ENCODE measurements around the gene NECAP2. TPM values are rescaled to one million over a fixed set of nuclear protein-coding genes. Genes with fewer than 3 reads are reported as not detected.

Gene NECAP2
- total and polyA plus RNA-seq, 2 of the 4 experiments (the other 2 are of a cell fraction) = 80.5 to 85.1 TPM

DNA sequence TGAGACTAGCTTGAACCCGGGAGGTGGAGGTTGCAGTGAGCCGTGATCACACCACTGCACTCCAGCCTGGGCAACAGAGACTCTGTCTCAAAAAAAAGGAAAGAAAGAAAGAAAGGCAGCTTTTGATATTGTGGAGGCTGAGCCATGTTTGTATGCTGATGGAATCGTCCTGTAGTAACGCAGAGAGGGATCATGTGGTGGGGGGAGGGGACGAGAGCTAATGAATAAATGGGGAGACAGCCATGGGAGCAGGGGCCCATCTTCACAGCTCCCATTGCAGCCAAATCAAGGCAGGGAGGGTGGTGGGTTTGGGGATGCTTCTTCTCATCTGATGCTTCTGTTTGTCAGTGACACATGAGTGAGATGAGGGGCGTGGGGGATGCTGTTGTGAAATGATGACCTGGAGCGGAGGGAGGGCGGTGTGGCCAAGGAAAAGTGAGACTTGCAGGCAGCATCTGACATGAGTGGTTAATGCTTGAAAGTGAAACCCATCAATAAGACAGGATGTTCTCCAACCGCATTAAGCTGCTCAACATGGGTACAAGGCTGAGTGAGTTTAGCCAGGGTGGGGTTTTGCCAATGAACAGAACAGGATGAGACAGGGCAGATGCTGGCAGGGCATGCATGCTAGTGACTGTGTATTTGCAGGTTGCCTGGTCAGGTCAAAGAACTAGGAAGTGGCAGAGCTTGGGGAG lies 20.0 kb upstream of the NECAP2 start:
- Histone ChIP-seq H2AK9ac (replicated peaks; ENCODE audit: low read depth, low read length, poor library complexity) (no peak overlapping the region), H2AFZ (replicated peaks; ENCODE audit: low read length, poor library complexity) (peak overlapping the region; percentile 4), H4K5ac (ENCODE audit: low read depth, low read length) (no peak overlapping the region), H3K4me2 (ENCODE audit: low read depth, low read length) (no peak overlapping the region), H3K9me3 (ENCODE audit: control insufficient read depth, insufficient read depth, low read length) (no peaks in the 10 kb centered on the region), H2AK5ac (ENCODE audit: low read depth, low read length) (no peak overlapping the region), H3K23ac (ENCODE audit: low read depth, low read length) (no peak overlapping the region), H4K8ac (ENCODE audit: low read depth in 2 of 2, low read length in 2 of 2) (no peak overlapping the region), H4K20me1 (ENCODE audit: insufficient read depth, low read length) (no peaks in the 10 kb centered on the region), H3K9ac (ENCODE audit: low read depth, low read length) (no peak overlapping the region), H3K4me3 (ENCODE audit: insufficient read depth, low read depth, low read length) (no peak overlapping the region), H3K79me1 (ENCODE audit: low read depth in 1 of 2, low read length in 2 of 2) (no peaks in the 10 kb centered on the region), H3K9me1 (ENCODE audit: insufficient read depth, low read length) (no peaks in the 10 kb centered on the region; the same call in 1 of the 2 replicates), H3K14ac (replicated peaks; ENCODE audit: low read depth, low read length) (no peak overlapping the region), H3K4me1 (ENCODE audit: control insufficient read depth, insufficient read depth, low read length) (no peaks in the 10 kb centered on the region), H3K18ac (ENCODE audit: low read depth, low read length) (no peak overlapping the region), H3K4ac (ENCODE audit: low read depth, low read length) (no peak overlapping the region), H2BK120ac (ENCODE audit: low read depth, low read length) (no peak overlapping the region), H2BK5ac (ENCODE audit: low read depth, low read length, poor library complexity, severe bottlenecking) (no peak overlapping the region), H3K27me3 (ENCODE audit: control insufficient read depth, insufficient read depth, low read length) (peaks cover 16% of the 10 kb centered on the region), H4K91ac (ENCODE audit: insufficient read depth, low read depth, low read length) (no peak overlapping the region), H2BK20ac (ENCODE audit: low read depth, low read length) (no peak overlapping the region), H3K56ac (ENCODE audit: extremely low read depth, insufficient read depth, low read length) (no peak overlapping the region), H3K27ac (ENCODE audit: insufficient read depth, low read length) (no peak overlapping the region), H2BK15ac (ENCODE audit: low read depth, low read length) (no peak overlapping the region), H3K36me3 (ENCODE audit: control insufficient read depth, insufficient read depth, low read length) (no peaks in the 10 kb centered on the region)
- in situ Hi-C loops (cut with MboI; ENCODE audit: low sequenced_read_pairs) (no loop called here), dilution Hi-C loops (cut with HindIII; ENCODE audit: low sequenced_read_pairs, unreplicated experiment) (no loop called here), intact Hi-C loops (cut with micrococcal nuclease) (no loop called here)
- WGBS, 2 experiments (ENCODE audit: extremely low coverage in 2 of 2, insufficient read length in 1 of 2) = 46% methylated on average over 4 of the region's 9 CpGs; no CpG with 5 or more reads in 1 of the 2 experiments
- BruUV-seq (replicated peaks) = no TSS peak
- ATAC-seq (ENCODE audit: low read depth) (no peak), DNase-seq (no peak)
- POLR2A ChIA-PET (ENCODE audit: unreplicated experiment) = interaction anchor here (0.6 kb wide), 1 partner anchor 31 kb away, joined by 4 read pairs; no protein-coding TSS in a partner anchor
- no peak for TF ChIP-seq CHD1 (IDR thresholded peaks at IDR 0.05; ENCODE audit: low read depth, low read length)
- no peak for TF ChIP-seq SMC3 (IDR thresholded peaks at IDR 0.05; ENCODE audit: low read depth, low read length)
- no peak for TF ChIP-seq MAZ (IDR thresholded peaks at IDR 0.05; ENCODE audit: borderline replicate concordance, low read depth, low read length)
- TF ChIP-seq POLR2A (IDR thresholded peaks at IDR 0.05; ENCODE audit: low read depth, low read length) = no peak
- TF ChIP-seq, protein P1, sequence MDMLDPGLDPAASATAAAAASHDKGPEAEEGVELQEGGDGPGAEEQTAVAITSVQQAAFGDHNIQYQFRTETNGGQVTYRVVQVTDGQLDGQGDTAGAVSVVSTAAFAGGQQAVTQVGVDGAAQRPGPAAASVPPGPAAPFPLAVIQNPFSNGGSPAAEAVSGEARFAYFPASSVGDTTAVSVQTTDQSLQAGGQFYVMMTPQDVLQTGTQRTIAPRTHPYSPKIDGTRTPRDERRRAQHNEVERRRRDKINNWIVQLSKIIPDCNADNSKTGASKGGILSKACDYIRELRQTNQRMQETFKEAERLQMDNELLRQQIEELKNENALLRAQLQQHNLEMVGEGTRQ (IDR thresholded peaks at IDR 0.05; ENCODE audit: low read depth, low read length) = no peak
- no peak for TF ChIP-seq MAFK (IDR thresholded peaks at IDR 0.05; ENCODE audit: low read depth, low read length)
- no peak for TF ChIP-seq NFE2L2 (IDR thresholded peaks at IDR 0.05; ENCODE audit: low read depth, low read length)
- no peak for TF ChIP-seq RAD21 (IDR thresholded peaks at IDR 0.05; ENCODE audit: low read length)
- TF ChIP-seq BHLHE40 (IDR thresholded peaks at IDR 0.05; ENCODE audit: low read depth, low read length) = no peak
- TF ChIP-seq, protein P2, sequence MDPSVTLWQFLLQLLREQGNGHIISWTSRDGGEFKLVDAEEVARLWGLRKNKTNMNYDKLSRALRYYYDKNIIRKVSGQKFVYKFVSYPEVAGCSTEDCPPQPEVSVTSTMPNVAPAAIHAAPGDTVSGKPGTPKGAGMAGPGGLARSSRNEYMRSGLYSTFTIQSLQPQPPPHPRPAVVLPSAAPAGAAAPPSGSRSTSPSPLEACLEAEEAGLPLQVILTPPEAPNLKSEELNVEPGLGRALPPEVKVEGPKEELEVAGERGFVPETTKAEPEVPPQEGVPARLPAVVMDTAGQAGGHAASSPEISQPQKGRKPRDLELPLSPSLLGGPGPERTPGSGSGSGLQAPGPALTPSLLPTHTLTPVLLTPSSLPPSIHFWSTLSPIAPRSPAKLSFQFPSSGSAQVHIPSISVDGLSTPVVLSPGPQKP (IDR thresholded peaks at IDR 0.05; ENCODE audit: borderline replicate concordance, low read depth, low read length) = no peak
- no peak for TF ChIP-seq RCOR1 (IDR thresholded peaks at IDR 0.05; ENCODE audit: insufficient replicate concordance, low read length)
- no peak for TF ChIP-seq RFX5 (IDR thresholded peaks at IDR 0.05; ENCODE audit: low read depth, low read length)
- TF ChIP-seq CEBPB (IDR thresholded peaks at IDR 0.05; ENCODE audit: low read depth, low read length) = no peak
- TF ChIP-seq, protein P3, sequence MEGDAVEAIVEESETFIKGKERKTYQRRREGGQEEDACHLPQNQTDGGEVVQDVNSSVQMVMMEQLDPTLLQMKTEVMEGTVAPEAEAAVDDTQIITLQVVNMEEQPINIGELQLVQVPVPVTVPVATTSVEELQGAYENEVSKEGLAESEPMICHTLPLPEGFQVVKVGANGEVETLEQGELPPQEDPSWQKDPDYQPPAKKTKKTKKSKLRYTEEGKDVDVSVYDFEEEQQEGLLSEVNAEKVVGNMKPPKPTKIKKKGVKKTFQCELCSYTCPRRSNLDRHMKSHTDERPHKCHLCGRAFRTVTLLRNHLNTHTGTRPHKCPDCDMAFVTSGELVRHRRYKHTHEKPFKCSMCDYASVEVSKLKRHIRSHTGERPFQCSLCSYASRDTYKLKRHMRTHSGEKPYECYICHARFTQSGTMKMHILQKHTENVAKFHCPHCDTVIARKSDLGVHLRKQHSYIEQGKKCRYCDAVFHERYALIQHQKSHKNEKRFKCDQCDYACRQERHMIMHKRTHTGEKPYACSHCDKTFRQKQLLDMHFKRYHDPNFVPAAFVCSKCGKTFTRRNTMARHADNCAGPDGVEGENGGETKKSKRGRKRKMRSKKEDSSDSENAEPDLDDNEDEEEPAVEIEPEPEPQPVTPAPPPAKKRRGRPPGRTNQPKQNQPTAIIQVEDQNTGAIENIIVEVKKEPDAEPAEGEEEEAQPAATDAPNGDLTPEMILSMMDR (conservative IDR thresholded peaks at IDR 0.05; ENCODE audit: low read depth, low read length) = no peak
- CTCF ChIA-PET = no interaction called here
